H9 (cell line): Measurements from ENCODE around the gene TIAM2. TPM values are rescaled to one million over a fixed set of nuclear protein-coding genes. Genes with fewer than 3 reads are reported as not detected.

Experiments
- DNase-seq: peaks from one replicate; pipeline ENCODE4 v3.0.0-alpha.2; 2017
- H2AFZ ChIP-seq: one replicate; pipeline ENCODE4 v1.6.1; 2013; ENCODE audit warnings: mild to moderate bottlenecking, low read length, control low read depth, moderate library complexity
- H2AK5ac ChIP-seq: 2 replicates; pipeline ENCODE4 v1.6.1; 2013; ENCODE audit warnings: low read length, control low read depth, mixed read lengths; ENCODE audit not compliant: insufficient read length
- H2BK120ac ChIP-seq: one replicate; pipeline ENCODE4 v1.6.1; 2013; ENCODE audit warnings: low read depth, mild to moderate bottlenecking, low read length, control low read depth, inconsistent platforms; ENCODE audit not compliant: poor library complexity, severe bottlenecking
- H2BK12ac ChIP-seq: 2 replicates; pipeline ENCODE4 v1.6.1; 2013; ENCODE audit warnings: low read length, control low read depth, mixed read lengths, low read depth; ENCODE audit not compliant: insufficient read length
- H2BK15ac ChIP-seq: 2 replicates; pipeline ENCODE4 v1.6.1; 2013; ENCODE audit warnings: low read depth, low read length, control low read depth
- H2BK20ac ChIP-seq: one replicate; pipeline ENCODE4 v1.6.1; 2013; ENCODE audit warnings: low read depth, mild to moderate bottlenecking, low read length, control low read depth, inconsistent platforms; ENCODE audit not compliant: poor library complexity, severe bottlenecking
- H2BK5ac ChIP-seq: 2 replicates; pipeline ENCODE4 v1.6.1; 2013; ENCODE audit warnings: low read length, control low read depth, mixed read lengths; ENCODE audit not compliant: insufficient read length
- H3K14ac ChIP-seq: 2 replicates; pipeline ENCODE4 v1.6.1; 2013; ENCODE audit warnings: low read length, control low read depth; ENCODE audit not compliant: insufficient read depth
- H3K18ac ChIP-seq: 2 replicates; pipeline ENCODE4 v1.6.1; 2013; ENCODE audit warnings: low read depth, mild to moderate bottlenecking, mixed read lengths, low read length, control low read depth; ENCODE audit not compliant: insufficient read length
- H3K23ac ChIP-seq: 2 replicates; pipeline ENCODE4 v1.6.1; 2013; ENCODE audit warnings: low read length, control low read depth, mixed read lengths, low read depth; ENCODE audit not compliant: insufficient read length
- H3K23me2 ChIP-seq: 2 replicates; pipeline ENCODE4 v1.6.1; 2013; ENCODE audit warnings: low read depth, mild to moderate bottlenecking, mixed read lengths, low read length, control low read depth; ENCODE audit not compliant: insufficient read length, poor library complexity, severe bottlenecking
- H3K27ac ChIP-seq: 2 replicates; pipeline ENCODE4 v1.5.1; 2013; ENCODE audit warnings: low read length, control low read depth, mixed read lengths, low read depth; ENCODE audit not compliant: insufficient read length
- H3K27me3 ChIP-seq: 2 replicates; pipeline ENCODE4 v1.6.1; 2013; ENCODE audit warnings: low read length, control low read depth, inconsistent platforms; ENCODE audit not compliant: insufficient read depth
- H3K4ac ChIP-seq: 2 replicates; pipeline ENCODE4 v1.6.1; 2013; ENCODE audit warnings: low read depth, mild to moderate bottlenecking, control low read depth, inconsistent platforms, low read length, moderate library complexity
- H3K4me1 ChIP-seq: 2 replicates; pipeline ENCODE4 v1.6.1; 2013; ENCODE audit warnings: low read length, control low read depth, inconsistent platforms; ENCODE audit not compliant: insufficient read depth
- H3K4me2 ChIP-seq: 2 replicates; pipeline ENCODE4 v1.6.1; 2013; ENCODE audit warnings: low read length, control low read depth, mixed read lengths; ENCODE audit not compliant: insufficient read length, insufficient read depth
- H3K56ac ChIP-seq: 2 replicates; pipeline ENCODE4 v1.6.1; 2013; ENCODE audit warnings: low read depth, mild to moderate bottlenecking, mixed read lengths, low read length, control low read depth; ENCODE audit not compliant: insufficient read length
- H3K79me1 ChIP-seq: 2 replicates; pipeline ENCODE4 v1.6.1; 2013; ENCODE audit warnings: low read depth, mild to moderate bottlenecking, moderate library complexity, low read length, control low read depth, inconsistent platforms; ENCODE audit not compliant: insufficient read depth, poor library complexity, severe bottlenecking
- H3K79me2 ChIP-seq: 2 replicates; pipeline ENCODE4 v1.6.1; 2013; ENCODE audit warnings: low read length, control low read depth, inconsistent platforms; ENCODE audit not compliant: insufficient read depth
- H3K9ac ChIP-seq: 2 replicates; pipeline ENCODE4 v1.6.1; 2013; ENCODE audit warnings: low read length, control low read depth, mixed read lengths; ENCODE audit not compliant: insufficient read length; ENCODE audit errors: extremely low read depth
- H3K9me3 ChIP-seq: one replicate; pipeline ENCODE4 v1.6.1; 2013; ENCODE audit warnings: low read depth, low read length, inconsistent platforms; ENCODE audit not compliant: control insufficient read depth
- H3T11ph ChIP-seq: one replicate; pipeline ENCODE4 v1.6.1; 2013; ENCODE audit warnings: mild to moderate bottlenecking, low read length, control low read depth, inconsistent platforms
- H4K20me1 ChIP-seq: one replicate; pipeline ENCODE4 v1.6.1; 2013; ENCODE audit not compliant: control insufficient read depth, insufficient read length, insufficient read depth
- H4K5ac ChIP-seq: 2 replicates; pipeline ENCODE4 v1.6.1; 2013; ENCODE audit warnings: low read depth, mild to moderate bottlenecking, mixed read lengths, low read length, control low read depth; ENCODE audit not compliant: insufficient read length
- H4K8ac ChIP-seq: replicated peaks from 2 replicates; pipeline ENCODE4 v1.6.1; 2013; ENCODE audit warnings: low read length, control low read depth, mixed read lengths, low read depth; ENCODE audit not compliant: insufficient read length
- H4K91ac ChIP-seq: 2 replicates; pipeline ENCODE4 v1.6.1; 2013; ENCODE audit warnings: low read depth, mild to moderate bottlenecking, moderate library complexity, mixed read lengths, low read length, control low read depth; ENCODE audit not compliant: insufficient read length
- H3K27ac Mint-ChIP-seq, 3 experiments: 2 replicates in 2 of 3; 3 replicates in 1 of 3; pipeline ENCODE4 v1.8.0; 2020 to 2021; ENCODE audit warnings: mixed read lengths in 3 of 3, mild to moderate bottlenecking in 1 of 3, moderate library complexity in 1 of 3
- H3K27me3 Mint-ChIP-seq: 2 replicates; pipeline ENCODE4 v1.8.0; 2021; ENCODE audit warnings: low read depth, mild to moderate bottlenecking, moderate library complexity, mixed read lengths
- H3K36me3 Mint-ChIP-seq, 3 experiments: 2 replicates in 2 of 3; 3 replicates in 1 of 3; pipeline ENCODE4 v1.8.0; 2020 to 2021; ENCODE audit warnings: low read depth in 3 of 3, mixed read lengths in 3 of 3; ENCODE audit not compliant: insufficient read depth in 1 of 3
- H3K4me1 Mint-ChIP-seq, 2 experiments: 2 replicates each; pipeline ENCODE4 v1.8.0; 2020; ENCODE audit warnings: mixed read lengths in 2 of 2
- H3K4me3 Mint-ChIP-seq, 2 experiments: 2 replicates in 1 of 2; 3 replicates in 1 of 2; pipeline ENCODE4 v1.8.0; 2020 to 2021; ENCODE audit warnings: mild to moderate bottlenecking in 2 of 2, mixed read lengths in 2 of 2, moderate library complexity in 1 of 2
- H3K9me3 Mint-ChIP-seq, 2 experiments: 2 replicates in 1 of 2; 3 replicates in 1 of 2; pipeline ENCODE4 v1.8.0; 2020; ENCODE audit warnings: mild to moderate bottlenecking in 2 of 2, mixed read lengths in 2 of 2, moderate library complexity in 1 of 2
- WGBS: extraction: QIAGEN DNeasy Blood & Tissue Kit; methylation state at CpG from one replicate; pipeline ENCODE4 v1.1.7; 2013; ENCODE audit warnings: missing lambda C conversion rate, low lambda C conversion rate, mixed read lengths; ENCODE audit not compliant: insufficient read length; ENCODE audit errors: extremely low coverage; 5-methylcytosine and 5-hydroxymethylcytosine counted together
- total RNA-seq: library from RNA; stranded (reverse); gene quantifications from 2 replicates; pipeline ENCODE4 v1.2.1, GENCODE V29; 2021
- TF ChIP-seq, protein P1 (sequence below): fragments of 200-600 bp; sonication (generic); conservative IDR thresholded peaks from 3 replicates; pipeline ENCODE4 v1.8.0; 2021; ENCODE audit warnings: antibody characterized with exemption, mild to moderate bottlenecking

TIAM2 gene
- total RNA-seq, 1 experiment from 2014 or later, result 6.3 TPM

DNA sequence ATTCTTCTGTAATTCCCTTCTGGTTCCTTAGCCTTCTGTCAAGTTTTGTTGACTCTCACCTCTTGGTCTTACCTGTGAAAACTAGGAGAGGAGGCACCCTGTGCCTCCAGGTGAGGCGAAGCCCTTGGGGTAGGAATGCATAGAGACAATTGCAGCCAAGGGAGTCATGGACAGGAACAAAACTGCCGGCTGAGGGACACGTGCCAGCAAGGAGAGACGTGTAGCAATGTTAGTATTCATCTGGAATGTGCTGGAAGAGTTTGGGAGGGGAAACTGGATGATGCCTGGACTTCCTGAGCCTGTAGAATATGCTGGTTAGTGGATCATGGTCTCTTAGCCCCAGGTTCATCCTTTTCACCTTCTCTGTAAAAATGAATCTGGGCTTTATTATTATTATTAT, 3.9 kb upstream of the TIAM2 start:
- Histone ChIP-seq H3K4ac (no peak overlapping the region), H4K20me1 (no peaks in the 10 kb centered on the region), H3K79me2 (no peaks in the 10 kb centered on the region), H3K14ac (no peak overlapping the region), H3K18ac (no peak overlapping the region), H2BK12ac (no peak overlapping the region), H3K23me2 (peaks cover 12% of the 10 kb centered on the region), H2AK5ac (no peak overlapping the region), H3K9me3 (no peaks in the 10 kb centered on the region), H3K23ac (no peak overlapping the region), H3K9ac (no peak overlapping the region), H4K5ac (no peak overlapping the region), H3K56ac (no peak overlapping the region), H4K8ac (no peak overlapping the region), H3T11ph (no peak overlapping the region), H3K4me2 (no peak overlapping the region), H2BK5ac (no peak overlapping the region), H2BK20ac (no peak overlapping the region), H3K27me3 (no peaks in the 10 kb centered on the region), H2AFZ (no peak overlapping the region), H3K4me1 (no peaks in the 10 kb centered on the region), H2BK120ac (no peak overlapping the region), H4K91ac (no peak overlapping the region), H3K27ac (no peak overlapping the region), H3K79me1 (no peaks in the 10 kb centered on the region), H2BK15ac (no peak overlapping the region)
- no peaks in the 10 kb centered on the region for H3K9me3 Mint-ChIP-seq
- TF ChIP-seq, protein P1, sequence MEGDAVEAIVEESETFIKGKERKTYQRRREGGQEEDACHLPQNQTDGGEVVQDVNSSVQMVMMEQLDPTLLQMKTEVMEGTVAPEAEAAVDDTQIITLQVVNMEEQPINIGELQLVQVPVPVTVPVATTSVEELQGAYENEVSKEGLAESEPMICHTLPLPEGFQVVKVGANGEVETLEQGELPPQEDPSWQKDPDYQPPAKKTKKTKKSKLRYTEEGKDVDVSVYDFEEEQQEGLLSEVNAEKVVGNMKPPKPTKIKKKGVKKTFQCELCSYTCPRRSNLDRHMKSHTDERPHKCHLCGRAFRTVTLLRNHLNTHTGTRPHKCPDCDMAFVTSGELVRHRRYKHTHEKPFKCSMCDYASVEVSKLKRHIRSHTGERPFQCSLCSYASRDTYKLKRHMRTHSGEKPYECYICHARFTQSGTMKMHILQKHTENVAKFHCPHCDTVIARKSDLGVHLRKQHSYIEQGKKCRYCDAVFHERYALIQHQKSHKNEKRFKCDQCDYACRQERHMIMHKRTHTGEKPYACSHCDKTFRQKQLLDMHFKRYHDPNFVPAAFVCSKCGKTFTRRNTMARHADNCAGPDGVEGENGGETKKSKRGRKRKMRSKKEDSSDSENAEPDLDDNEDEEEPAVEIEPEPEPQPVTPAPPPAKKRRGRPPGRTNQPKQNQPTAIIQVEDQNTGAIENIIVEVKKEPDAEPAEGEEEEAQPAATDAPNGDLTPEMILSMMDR, result no peak
- H3K4me3 Mint-ChIP-seq, result no peak overlapping the region
- DNase-seq, result no peak
- H3K27ac Mint-ChIP-seq, result no peak overlapping the region
- peaks cover 0 to 4% (median 0%) of the 10 kb centered on the region in 3 experiments; a peak in 3 of 7 replicates for H3K36me3 Mint-ChIP-seq
- H3K27me3 Mint-ChIP-seq, result peaks cover 16% of the 10 kb centered on the region
- no CpG with 5 or more reads among the region's 4 CpGs for WGBS
- H3K4me1 Mint-ChIP-seq, result peaks cover 17 to 26% of the 10 kb centered on the region in 2 experiments
